ENCODE measurements around the gene SFXN3. TPM values are rescaled to one million over a fixed set of nuclear protein-coding genes. Genes with fewer than 3 reads are reported as not detected.

The SFXN3 gene
- polyA plus RNA-seq, 1 experiment = 125 TPM

GRCh38 chr10:100989088-100989487, 41.9 kb upstream of the SFXN3 start:
- no peak for DNase-seq (ENCODE audit: low read depth)
- no peak overlapping the region for H3K4me3 ChIP-seq (ENCODE audit: low read depth, low read length)
- TF ChIP-seq CTCF (IDR thresholded peaks at IDR 0.05; ENCODE audit: insufficient read depth, low read depth, low read length) = no peak
- H3K36me3 ChIP-seq (ENCODE audit: control insufficient read depth, insufficient read depth, low read length) = peaks cover 22% of the 10 kb centered on the region
- ChIA-PET CTCF (interaction anchor here (1.4 to 21.8 kb wide), 4 partner anchors 9 to 36 kb away, joined by 4 to 479 read pairs (median 126); partner anchors contain the start of gene LZTS2), POLR2A (no interaction called here)
- H3K27me3 ChIP-seq (ENCODE audit: control insufficient read depth, insufficient read depth, low read length) = no peaks in the 10 kb centered on the region

- H3K27me3 ChIP-seq (ENCODE audit: control insufficient read depth, insufficient read depth, low read length) = no peaks in the 10 kb centered on the region
- CTCF ChIA-PET = interaction anchor here (0.6 to 21.8 kb wide), 13 partner anchors 9 to 173 kb away, joined by 3 to 479 read pairs (median 6); partner anchors contain the start of genes KAZALD1 and SEMA4G
- TF ChIP-seq CTCF (IDR thresholded peaks at IDR 0.05; ENCODE audit: insufficient read depth, low read depth, low read length) = peak; percentile 72
- no peak overlapping the region for H3K4me3 ChIP-seq (ENCODE audit: low read depth, low read length)
- DNase-seq (ENCODE audit: low read depth) = no peak
- POLR2A ChIA-PET = no interaction called here
- peaks cover 19% of the 10 kb centered on the region for H3K36me3 ChIP-seq (ENCODE audit: control insufficient read depth, insufficient read depth, low read length)
These were observed 36.9 kb upstream of the SFXN3 start for GRCh38 chr10:100993986-100994708.

- no peaks in the 10 kb centered on the region for H3K27me3 ChIP-seq (ENCODE audit: control insufficient read depth, insufficient read depth, low read length)
- ChIA-PET CTCF (interaction anchor here (0.6 to 21.8 kb wide), 6 partner anchors 14 to 86 kb away, joined by 3 to 479 read pairs (median 6); no protein-coding TSS in a partner anchor), POLR2A (no interaction called here)
- no peak for DNase-seq (ENCODE audit: low read depth)
- no peak overlapping the region for H3K4me3 ChIP-seq (ENCODE audit: low read depth, low read length)
- H3K36me3 ChIP-seq (ENCODE audit: control insufficient read depth, insufficient read depth, low read length) = peaks cover 15% of the 10 kb centered on the region
- TF ChIP-seq CTCF (IDR thresholded peaks at IDR 0.05; ENCODE audit: insufficient read depth, low read depth, low read length) = no peak
These were observed 35.9 kb upstream of the SFXN3 start for GRCh38 chr10:100995181-100995580.

GRCh38 chr10:100996678-100997359, 34.2 kb upstream of the SFXN3 start:
- no peak for TF ChIP-seq CTCF (IDR thresholded peaks at IDR 0.05; ENCODE audit: insufficient read depth, low read depth, low read length)
- no peak for DNase-seq (ENCODE audit: low read depth)
- H3K36me3 ChIP-seq (ENCODE audit: control insufficient read depth, insufficient read depth, low read length) = peaks cover 10% of the 10 kb centered on the region
- ChIA-PET CTCF (interaction anchor here (0.6 to 21.8 kb wide), 15 partner anchors 10 to 84 kb away, joined by 3 to 479 read pairs (median 7); partner anchors contain the start of genes KAZALD1, MRPL43, PDZD7 and SFXN3), POLR2A (interaction anchor here (0.6 kb wide), 1 partner anchor 19 kb away, joined by 3 read pairs; no protein-coding TSS in a partner anchor)
- H3K27me3 ChIP-seq (ENCODE audit: control insufficient read depth, insufficient read depth, low read length) = no peaks in the 10 kb centered on the region
- peak overlapping the region; percentile 71 for H3K4me3 ChIP-seq (ENCODE audit: low read depth, low read length)

Measured in BJ (cell line).